Activated T-helper 1 cell treated with anti-CD3 and anti-CD28 coated beads, Interleukin-2, amount 50 U/mL, for 16 hours (primary cell): Measurements from ENCODE around the gene MRPL37.
"Not testable (repeated sequence)": the region's sequence is repeated elsewhere in the genome, so short reads cannot be mapped to it uniquely, and the experiment has no call there.

Experiments
- DNase-seq, 2 donors: peaks; one replicate each; pipeline ENCODE4 v3.0.0-alpha.2; 2020; ENCODE audit warnings: low read depth in 1 of 2, low spot score in 1 of 2

Gene MRPL37

GRCh38 chr1:54199765-54200518 is at the start of gene MRPL37, which contains the start of gene CYB5RL:
TSS of gene MRPL37 (plus strand) at chr1:54200167. CDS start at chr1:54200244, 77 bp downstream.
TSS of gene CYB5RL (minus strand) at chr1:54200030. CDS start at chr1:54195616, 4,414 bp downstream.
- peak; percentile 75 to 85 for DNase-seq

DNA sequence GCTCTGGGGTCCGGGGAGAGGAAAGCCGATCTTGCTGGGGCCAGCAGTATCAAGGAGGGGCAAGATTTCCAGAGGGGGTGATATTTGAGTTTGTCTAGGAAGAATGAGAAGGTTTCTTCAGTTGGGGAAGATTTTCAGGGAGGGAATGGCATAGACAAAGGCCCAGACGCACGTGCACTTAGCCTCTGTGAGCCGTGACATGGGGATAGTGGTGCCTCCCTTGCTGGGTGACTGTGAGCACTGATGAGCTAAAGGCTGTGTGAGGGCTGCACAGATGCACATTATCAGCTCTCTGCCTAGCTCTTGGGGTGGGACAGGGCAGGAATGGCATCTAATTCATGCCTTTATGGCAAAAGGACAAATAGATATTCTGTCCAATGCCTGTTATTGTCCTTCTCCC is 49.0 kb upstream of the MRPL37 start:
- no peak for DNase-seq

DNA sequence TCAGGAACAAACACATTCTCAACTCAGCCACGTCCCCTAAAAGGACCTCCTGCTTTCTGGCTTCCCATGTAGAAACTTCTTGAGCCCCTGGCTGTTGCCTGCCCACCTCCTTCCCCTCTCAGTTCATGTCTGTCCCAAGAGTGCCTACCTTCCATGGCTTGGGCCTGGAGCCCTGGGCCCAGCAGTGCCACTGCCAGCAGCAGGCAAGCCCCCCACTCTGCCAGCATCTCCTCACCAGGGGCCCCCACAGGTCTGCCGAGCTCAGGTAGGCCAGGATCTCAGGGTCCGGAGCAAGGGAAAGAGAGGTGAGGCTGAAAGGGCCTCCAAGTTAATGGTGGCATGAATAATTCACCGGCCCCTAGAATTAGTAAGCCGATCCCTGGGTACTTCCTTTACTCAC is 47.3 kb upstream of the MRPL37 start, which contains the start of gene CDCP2:
Gene CDCP2, minus strand, starts transcription at position 305 of the 400 bp plus-strand sequence. Its CDS starts 78 bp downstream, at position 227.
- no peak for DNase-seq

DNA sequence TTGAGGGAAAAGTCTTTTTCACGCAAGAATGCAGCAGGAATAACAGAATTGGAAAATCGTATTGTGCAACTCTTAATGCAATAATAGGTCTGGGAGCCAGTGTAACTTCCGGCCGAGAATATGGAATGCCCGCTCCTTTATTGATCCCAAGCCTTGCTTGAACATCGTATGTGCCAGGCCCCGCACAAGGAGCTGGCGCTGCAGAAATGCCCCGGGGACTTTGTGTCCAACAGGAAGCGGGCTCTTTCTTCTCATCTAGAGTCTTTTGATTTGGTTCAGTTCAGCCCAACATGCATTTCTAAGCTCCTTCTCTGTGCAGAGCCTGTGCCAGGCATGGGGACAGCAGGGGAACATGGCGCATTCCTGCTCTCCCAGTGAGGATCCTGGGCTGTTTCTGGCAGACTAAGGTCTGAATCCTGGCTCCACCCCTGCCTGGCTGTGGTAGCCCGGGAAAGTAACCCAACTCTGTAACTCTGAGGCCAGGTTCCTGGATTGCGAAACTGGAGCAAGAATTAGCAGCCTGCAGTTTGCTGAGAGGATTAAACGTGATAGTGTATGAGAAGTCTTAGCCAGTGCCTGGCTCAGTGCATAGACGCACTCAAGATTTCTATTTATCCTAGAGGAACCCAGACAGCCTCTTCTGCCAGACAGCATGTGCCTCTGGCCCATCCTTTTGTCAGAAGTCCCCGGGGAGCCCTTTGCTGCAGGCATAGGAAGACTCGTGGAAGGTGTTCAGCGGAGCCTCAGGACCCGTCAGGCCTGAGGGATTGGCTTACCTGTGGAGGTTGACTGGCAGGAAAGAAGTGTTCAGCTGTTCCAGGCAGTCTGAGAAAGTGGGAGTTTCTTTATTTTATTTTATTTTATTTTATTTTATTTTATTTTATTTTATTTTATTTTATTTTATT is 46.2 kb upstream of the MRPL37 start:
- DNase-seq = no peak

DNA sequence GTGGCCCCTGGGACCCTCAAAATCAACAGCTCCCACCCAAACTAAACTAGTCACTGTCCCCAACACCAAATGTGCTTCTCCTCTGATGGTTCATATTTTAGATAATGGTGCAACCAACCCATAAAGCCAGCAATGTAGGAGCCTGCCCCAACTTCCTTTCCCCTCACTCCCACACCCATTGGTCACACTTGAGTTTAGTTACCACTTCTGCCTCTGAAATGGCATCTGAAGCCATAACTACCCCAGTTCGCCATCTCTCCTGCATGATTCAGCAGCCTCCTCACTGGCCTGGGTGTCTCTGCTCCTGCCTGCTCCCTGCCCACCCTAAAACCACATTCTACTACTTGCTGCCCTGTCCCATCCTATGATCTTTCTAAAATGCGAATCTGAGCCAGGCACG is 43.8 kb upstream of the MRPL37 start:
- DNase-seq = no peak

GRCh38 chr1:54156986-54157385 is 43.0 kb upstream of the MRPL37 start:
- DNase-seq = no peak

GRCh38 chr1:54157401-54157800 is 42.6 kb upstream of the MRPL37 start:
- no peak for DNase-seq

GRCh38 chr1:54158071-54158470 is 41.9 kb upstream of the MRPL37 start:
- no peak for DNase-seq

DNA sequence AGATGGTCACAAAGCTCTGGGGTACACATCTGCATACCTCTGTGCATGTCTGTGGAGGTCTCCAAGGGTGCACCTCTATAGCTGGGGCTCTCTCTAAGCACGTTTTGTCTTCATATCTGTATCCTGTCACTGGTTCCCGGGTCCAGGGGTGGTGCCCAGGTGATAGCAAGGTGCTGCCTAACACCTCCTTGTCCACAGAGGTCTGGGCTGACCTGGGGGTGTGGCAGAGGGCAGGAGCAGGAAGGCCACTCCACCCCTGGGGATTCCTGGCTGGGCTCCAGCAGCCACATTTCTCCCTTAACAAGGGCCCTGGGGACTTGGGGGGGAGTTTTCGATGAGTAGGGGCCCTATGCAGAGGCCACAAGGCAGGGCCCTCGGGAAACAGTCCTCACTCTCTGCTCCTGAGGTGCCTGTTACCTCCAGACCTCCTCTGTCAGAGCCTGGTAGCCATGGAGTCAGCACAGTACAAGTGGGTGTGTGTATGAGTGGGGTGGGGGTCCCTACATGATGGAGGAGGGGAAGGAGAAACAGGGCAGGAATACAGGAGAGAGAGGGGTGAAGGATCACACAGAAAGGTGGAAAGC is 40.1 kb upstream of the MRPL37 start:
- DNase-seq = no peak

GRCh38 chr1:54160351-54160750 is 39.6 kb upstream of the MRPL37 start:
- DNase-seq = no peak

GRCh38 chr1:54161495-54162168 is 38.3 kb upstream of the MRPL37 start:
- no peak for DNase-seq

- DNase-seq = no peak
Measured at GRCh38 chr1:54163051-54163450, 36.9 kb upstream of the MRPL37 start.

DNA sequence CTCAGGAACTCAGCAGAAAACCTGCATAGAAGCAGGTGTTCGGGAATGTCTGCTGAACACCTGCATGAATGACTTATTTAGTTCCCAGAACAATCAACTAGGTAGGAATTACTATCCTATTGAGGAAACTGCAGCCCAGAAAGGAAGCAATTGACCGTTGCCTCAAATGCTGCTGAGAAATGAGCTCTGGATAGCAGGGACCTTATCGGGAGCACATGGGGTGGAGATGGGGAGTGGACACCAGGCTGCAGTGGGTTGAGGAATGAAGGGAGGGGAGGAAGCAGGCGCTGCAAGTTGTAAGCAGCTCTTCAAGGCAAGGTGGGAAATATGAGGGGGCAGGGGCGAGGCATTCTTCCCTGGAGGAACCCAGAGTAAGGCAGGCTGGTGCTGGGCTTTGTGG is 36.4 kb upstream of the MRPL37 start:
- no peak for DNase-seq

DNA sequence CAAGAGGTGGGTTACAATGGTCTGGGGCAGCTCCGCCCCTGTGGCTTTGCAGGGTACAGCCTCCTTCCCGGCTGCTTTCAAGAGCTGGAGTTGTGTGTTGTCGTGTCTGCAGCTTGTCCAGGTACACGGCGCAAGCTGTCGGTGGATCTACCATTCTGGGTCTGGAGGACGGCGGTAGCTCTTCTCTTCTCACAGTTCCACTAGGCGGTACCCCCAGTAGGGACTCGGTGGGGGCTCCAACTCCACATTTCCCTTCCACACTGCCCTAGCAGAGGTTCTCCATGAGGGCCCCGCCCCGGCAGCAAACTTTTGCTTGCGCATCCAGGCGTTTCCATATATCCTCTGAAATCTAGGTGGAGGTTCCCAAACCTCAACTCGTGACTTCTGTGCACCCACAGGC is 34.8 kb upstream of the MRPL37 start:
- DNase-seq = no peak

DNA sequence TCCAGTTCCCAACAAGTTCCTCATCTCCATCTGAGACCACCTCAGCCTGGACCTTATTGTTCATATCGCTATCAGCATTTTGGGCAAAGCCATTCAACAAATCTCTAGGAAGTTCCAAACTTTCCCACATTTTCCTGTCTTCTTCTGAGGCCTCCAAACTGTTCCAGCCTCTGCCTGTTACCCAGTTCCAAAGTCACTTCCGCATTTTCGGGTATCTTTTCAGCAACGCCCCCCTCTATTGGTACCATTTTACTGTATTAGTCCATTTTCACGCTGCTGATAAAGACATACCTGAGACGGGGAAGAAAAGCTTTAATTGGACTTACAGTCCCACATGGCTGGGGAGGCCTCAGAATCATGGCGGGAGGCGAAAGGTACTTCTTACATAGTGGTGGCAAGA is 33.6 kb upstream of the MRPL37 start:
- not testable (repeated sequence) for DNase-seq

DNA sequence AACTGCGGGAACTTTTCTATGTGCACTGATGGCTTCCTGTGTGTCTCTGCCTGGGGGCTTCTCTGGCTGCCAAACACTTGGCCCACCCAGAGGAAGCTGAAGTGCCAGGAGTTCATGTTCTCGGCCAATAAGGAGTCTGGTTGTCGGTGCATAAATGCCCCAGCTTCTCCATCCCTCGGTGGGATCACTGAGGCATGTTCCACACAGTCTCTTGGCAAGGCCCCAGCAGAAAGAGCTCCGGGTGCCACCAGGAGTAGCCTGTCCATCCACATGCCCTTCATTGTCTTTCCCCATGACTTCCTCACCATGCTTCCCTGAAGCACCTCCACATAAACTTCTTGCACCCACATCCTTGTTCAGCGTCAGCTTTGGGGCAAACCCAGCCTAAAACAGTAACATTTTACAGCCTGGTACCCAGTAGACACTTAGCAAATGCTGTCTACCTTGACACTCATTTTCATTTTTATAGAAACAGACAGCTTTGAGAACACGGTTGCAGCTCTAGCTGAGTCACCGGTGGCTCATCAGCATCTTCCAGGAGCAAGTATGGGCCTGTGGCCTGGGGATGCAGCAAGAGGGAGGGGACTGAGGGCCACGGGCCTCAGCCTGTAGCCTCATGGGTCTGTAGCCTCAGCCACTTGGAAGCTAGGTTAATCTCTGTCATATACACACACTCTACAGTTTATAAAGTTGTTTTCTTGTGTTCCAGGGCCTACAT is 32.4 kb upstream of the MRPL37 start:
- no peak for DNase-seq

GRCh38 chr1:54168206-54168965 is 31.6 kb upstream of the MRPL37 start:
- DNase-seq = no peak

DNA sequence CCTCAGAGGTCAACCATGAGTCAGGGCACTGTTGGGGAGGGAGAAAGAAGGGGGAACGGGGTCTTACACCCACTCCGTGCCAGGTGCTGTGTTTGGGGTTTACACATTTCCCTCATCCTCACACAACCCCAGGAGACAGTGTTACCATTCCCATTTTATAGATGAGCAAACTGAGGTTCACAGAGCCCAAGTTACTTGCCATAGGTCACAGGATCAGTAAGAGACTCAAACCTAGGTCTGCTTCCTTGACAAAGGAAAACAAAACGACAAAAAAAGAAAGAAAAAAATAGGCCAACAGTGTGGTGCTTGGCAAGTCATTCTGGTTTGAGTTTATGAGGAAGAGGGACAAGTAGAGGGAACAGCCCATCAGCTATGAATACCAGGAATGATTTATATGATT is 30.9 kb upstream of the MRPL37 start:
- DNase-seq = no peak

DNA sequence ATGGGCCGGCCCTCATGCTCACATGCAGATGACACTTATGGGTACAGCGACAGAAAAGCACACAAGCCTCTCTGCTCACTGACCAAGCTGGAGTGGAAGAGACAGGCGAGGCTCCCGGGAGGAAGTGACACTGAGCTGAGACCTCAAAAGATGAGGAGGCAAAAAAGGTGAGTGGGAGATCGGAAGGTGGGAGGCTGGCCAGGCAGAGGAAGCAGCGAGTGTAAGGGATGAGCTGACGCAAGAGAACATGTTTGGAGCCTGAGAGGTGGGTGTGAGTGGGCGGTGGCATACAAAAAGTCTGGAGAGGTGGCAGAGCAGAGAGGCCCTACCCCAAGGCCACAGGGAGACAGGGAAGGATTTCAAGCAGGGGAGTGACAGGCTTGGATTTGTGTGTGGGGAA is 29.0 kb upstream of the MRPL37 start:
- no peak for DNase-seq

DNA sequence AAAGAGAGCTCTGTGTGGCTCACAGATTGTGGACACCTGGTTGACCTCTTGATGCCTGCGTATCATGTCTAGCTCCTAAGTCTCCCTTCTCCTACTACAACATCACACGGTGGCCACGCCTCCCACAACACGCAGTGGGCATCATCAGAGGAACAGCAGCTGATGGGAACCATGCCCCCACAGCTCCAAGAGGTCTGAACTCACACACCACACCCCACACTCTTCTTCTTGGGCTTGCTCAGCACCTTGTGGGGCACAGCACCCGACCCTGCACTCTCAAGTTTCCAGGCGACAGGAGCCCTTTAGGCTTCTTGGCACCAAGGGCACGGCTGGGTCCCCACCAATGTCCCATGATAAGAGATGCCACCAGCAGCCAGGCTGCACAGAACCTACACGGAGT is 28.4 kb upstream of the MRPL37 start:
- no peak for DNase-seq
